Measurements from ENCODE around the gene CPXM2. TPM values are rescaled to one million over a fixed set of nuclear protein-coding genes. Genes with fewer than 3 reads are reported as not detected.

Gene CPXM2
- total and polyA plus RNA-seq, 4 donors, result 0.05 to 0.92 (median 0.44) TPM

- Histone ChIP-seq H3K4me1 (ENCODE audit: control insufficient read depth in 4 of 4, insufficient read depth in 4 of 4, low read length in 3 of 4) (no peaks in the 10 kb centered on the region), H3K27ac (ENCODE audit: low read depth in 1 of 2, low read length in 2 of 2) (no peak overlapping the region), H3K9me3 (ENCODE audit: control insufficient read depth in 4 of 4, low read length in 3 of 4) (no peaks in the 10 kb centered on the region), H3K36me3 (ENCODE audit: control insufficient read depth in 4 of 4, insufficient read depth in 3 of 4, low read depth in 1 of 4, low read length in 3 of 4) (no peaks in the 10 kb centered on the region), H3K4me3 (ENCODE audit: low read depth in 1 of 3, low read length in 3 of 3) (no peak overlapping the region), H3K27me3 (ENCODE audit: control insufficient read depth in 4 of 4, insufficient read depth in 4 of 4, low read length in 3 of 4) (peaks cover 0 to 3% (median 0%) of the 10 kb centered on the region in 4 donors), H3K9ac (ENCODE audit: low read depth in 1 of 2, low read length in 2 of 2) (no peak overlapping the region)
- TF ChIP-seq RXRA (IDR thresholded peaks at IDR 0.05), result no peak
- no peak for TF ChIP-seq CTCF (IDR thresholded peaks at IDR 0.05; ENCODE audit: low read depth, low read length, missing input control)
- no peak for TF ChIP-seq ATF3 (IDR thresholded peaks at IDR 0.05)
- TF ChIP-seq FOXA1 (IDR thresholded peaks at IDR 0.05), result no peak
- TF ChIP-seq EGR1 (IDR thresholded peaks at IDR 0.05; ENCODE audit: low read depth in 2 of 2), result no peak
- no peak for TF ChIP-seq ZBTB33 (IDR thresholded peaks at IDR 0.05)
- TF ChIP-seq FOXA2 (IDR thresholded peaks at IDR 0.05), result no peak
- no peak for TF ChIP-seq TAF1 (conservative IDR thresholded peaks at IDR 0.05)
- no peak for TF ChIP-seq JUND (IDR thresholded peaks at IDR 0.05)
- TF ChIP-seq REST (IDR thresholded peaks at IDR 0.05), result no peak
- 76% methylated on average over 4 of the region's 4 CpGs for WGBS
- no peak for DNase-seq (ENCODE audit: low spot score)
Measured at GRCh38 chr10:123906296-123906695, 14.7 kb upstream of the CPXM2 start.

GRCh38 chr10:123904834-123905409, 13.3 kb upstream of the CPXM2 start:
- H3K9ac ChIP-seq (ENCODE audit: low read depth in 1 of 2, low read length in 2 of 2), result no peak overlapping the region
- no peaks in the 10 kb centered on the region for H3K4me1 ChIP-seq (ENCODE audit: control insufficient read depth in 4 of 4, insufficient read depth in 4 of 4, low read length in 3 of 4)
- H3K27me3 ChIP-seq (ENCODE audit: control insufficient read depth in 4 of 4, insufficient read depth in 4 of 4, low read length in 3 of 4), result peaks cover 0 to 3% (median 0%) of the 10 kb centered on the region in 4 donors
- TF ChIP-seq HNF4G (IDR thresholded peaks at IDR 0.05) (no peak), EGR1 (IDR thresholded peaks at IDR 0.05; ENCODE audit: low read depth in 2 of 2) (no peak), GABPA (IDR thresholded peaks at IDR 0.05 in 1 of 2, conservative IDR thresholded peaks at IDR 0.05 in 1 of 2) (no peak), YY1 (IDR thresholded peaks at IDR 0.05) (no peak), FOXA2 (IDR thresholded peaks at IDR 0.05) (no peak), JUND (IDR thresholded peaks at IDR 0.05) (no peak), SP1 (IDR thresholded peaks at IDR 0.05) (no peak), RXRA (IDR thresholded peaks at IDR 0.05) (no peak), RAD21 (IDR thresholded peaks at IDR 0.05) (no peak), CTCF (IDR thresholded peaks at IDR 0.05; ENCODE audit: low read depth, low read length, missing input control) (no peak), MAX (IDR thresholded peaks at IDR 0.05) (no peak), ZBTB33 (IDR thresholded peaks at IDR 0.05) (no peak), TAF1 (conservative IDR thresholded peaks at IDR 0.05) (no peak), HNF4A (conservative IDR thresholded peaks at IDR 0.05) (no peak)
- H3K9me3 ChIP-seq (ENCODE audit: control insufficient read depth in 4 of 4, low read length in 3 of 4), result peaks cover 0 to 2% (median 0%) of the 10 kb centered on the region in 4 donors
- 63% methylated on average over 10 of the region's 10 CpGs for WGBS
- no peak overlapping the region for H3K4me3 ChIP-seq (ENCODE audit: low read depth in 1 of 3, low read length in 3 of 3)
- H3K36me3 ChIP-seq (ENCODE audit: control insufficient read depth in 4 of 4, insufficient read depth in 3 of 4, low read depth in 1 of 4, low read length in 3 of 4), result no peaks in the 10 kb centered on the region
- no peak overlapping the region for H3K27ac ChIP-seq (ENCODE audit: low read depth in 1 of 2, low read length in 2 of 2)
- no peak for DNase-seq (ENCODE audit: low spot score)
